ENCODE data around the gene LCN9. TPM values are rescaled to one million over a fixed set of nuclear protein-coding genes. Genes with fewer than 3 reads are reported as not detected.
A peak's percentile ranks its signal among the peaks of the same experiment; 100 is the strongest.

Gene LCN9
- total RNA-seq, 4 donors from 2014 or later: not detected

DNA sequence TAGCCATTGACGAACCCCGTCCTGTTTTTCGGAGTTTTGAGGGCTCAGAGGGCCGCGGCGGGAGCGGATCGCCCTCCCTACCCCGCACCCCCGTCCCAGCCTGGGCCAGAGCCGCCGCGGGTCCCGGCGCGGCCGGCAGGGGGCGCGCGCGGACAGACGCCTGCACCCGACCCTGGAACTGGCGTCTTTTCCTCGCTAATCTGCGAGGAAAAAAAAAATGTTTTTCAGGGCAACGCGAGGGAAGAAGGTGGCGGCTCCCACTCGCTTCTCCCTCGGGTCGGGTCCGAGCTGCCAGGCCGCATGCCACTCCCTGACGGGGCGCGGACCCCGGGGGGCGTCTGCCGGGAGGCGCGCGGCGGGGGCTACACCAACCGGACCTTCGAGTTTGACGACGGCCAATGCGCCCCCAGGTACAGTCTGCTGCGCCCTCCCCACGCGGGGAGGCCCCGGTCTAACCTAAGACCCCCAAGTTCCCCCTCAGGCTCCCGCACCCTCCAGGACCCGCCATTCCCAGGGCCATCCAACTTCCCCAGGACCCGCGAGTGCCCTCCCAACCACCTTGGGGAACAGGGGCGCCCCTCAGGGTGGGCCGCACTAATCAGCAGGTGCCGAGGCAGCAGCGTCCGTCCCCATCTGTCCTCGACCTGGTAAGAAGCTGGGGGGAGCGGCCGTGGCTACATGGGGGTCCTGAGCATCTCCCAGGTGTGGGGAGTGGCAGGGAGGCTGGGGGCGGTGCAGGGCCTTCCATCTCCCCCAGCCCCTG lies 39.0 kb downstream of the LCN9 start, which contains the start of gene KCNT1:
Gene KCNT1 (plus strand): TSS at position 227 of the 763 bp plus-strand sequence. CDS start 74 bp downstream, at position 301.
- Histone ChIP-seq H3K4me3 (replicated peaks in 1 of 3) (no peak within 1 kb of the TSS), H3K9me3 (no peaks in the 10 kb centered on the region), H3K27me3 (no peaks in the 10 kb centered on the region), H3K36me3 (no peaks in the 10 kb centered on the region), H3K4me1 (peaks cover 4 to 12% of the 10 kb centered on the region in 2 donors), H3K27ac (no peak within 1 kb of the TSS)
- peak; percentile 38 to 49 for DNase-seq
- intact Hi-C loops (cut with DNase I): no loop called here
- TF ChIP-seq, protein P1, sequence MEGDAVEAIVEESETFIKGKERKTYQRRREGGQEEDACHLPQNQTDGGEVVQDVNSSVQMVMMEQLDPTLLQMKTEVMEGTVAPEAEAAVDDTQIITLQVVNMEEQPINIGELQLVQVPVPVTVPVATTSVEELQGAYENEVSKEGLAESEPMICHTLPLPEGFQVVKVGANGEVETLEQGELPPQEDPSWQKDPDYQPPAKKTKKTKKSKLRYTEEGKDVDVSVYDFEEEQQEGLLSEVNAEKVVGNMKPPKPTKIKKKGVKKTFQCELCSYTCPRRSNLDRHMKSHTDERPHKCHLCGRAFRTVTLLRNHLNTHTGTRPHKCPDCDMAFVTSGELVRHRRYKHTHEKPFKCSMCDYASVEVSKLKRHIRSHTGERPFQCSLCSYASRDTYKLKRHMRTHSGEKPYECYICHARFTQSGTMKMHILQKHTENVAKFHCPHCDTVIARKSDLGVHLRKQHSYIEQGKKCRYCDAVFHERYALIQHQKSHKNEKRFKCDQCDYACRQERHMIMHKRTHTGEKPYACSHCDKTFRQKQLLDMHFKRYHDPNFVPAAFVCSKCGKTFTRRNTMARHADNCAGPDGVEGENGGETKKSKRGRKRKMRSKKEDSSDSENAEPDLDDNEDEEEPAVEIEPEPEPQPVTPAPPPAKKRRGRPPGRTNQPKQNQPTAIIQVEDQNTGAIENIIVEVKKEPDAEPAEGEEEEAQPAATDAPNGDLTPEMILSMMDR (IDR thresholded peaks at IDR 0.05): peak in 5 of 6 experiments; percentile 69 to 99 (median 87)
- no peak for TF ChIP-seq POLR2A (IDR thresholded peaks at IDR 0.05)
- 6 to 17% methylated on average over 25 to 26 of the region's 66 CpGs for WGBS, 2 donors

DNA sequence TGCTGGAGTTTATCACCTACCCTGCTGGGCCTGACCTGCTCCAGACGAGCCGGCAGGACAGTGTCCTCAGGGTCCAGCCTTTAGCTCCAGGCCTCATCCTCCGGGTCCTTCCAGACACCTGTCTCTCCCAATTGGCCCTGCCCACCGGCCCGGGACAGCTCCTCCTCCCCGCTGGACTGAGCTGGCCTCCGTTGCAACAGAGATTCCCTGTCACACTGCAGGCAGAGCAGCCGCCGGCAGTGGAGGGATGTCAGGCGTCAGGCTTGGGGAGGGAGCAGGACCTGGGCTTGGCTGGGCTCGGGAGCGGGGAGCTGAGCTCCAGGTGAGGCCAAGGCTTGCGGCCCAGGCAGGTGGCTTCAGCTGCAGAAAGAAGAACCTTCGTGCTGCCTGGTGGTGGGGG lies 40.6 kb downstream of the LCN9 start:
- Histone ChIP-seq H3K9me3 (no peaks in the 10 kb centered on the region), H3K4me3 (replicated peaks in 1 of 3) (no peak overlapping the region), H3K27me3 (no peaks in the 10 kb centered on the region), H3K27ac (no peak overlapping the region), H3K4me1 (peaks cover 4 to 12% of the 10 kb centered on the region in 2 donors), H3K36me3 (no peaks in the 10 kb centered on the region)
- no peak for DNase-seq
- no peak for TF ChIP-seq POLR2A (IDR thresholded peaks at IDR 0.05)
- TF ChIP-seq, protein P1 (IDR thresholded peaks at IDR 0.05): no peak
- WGBS, 2 donors: 20 to 43% methylated on average over 4 to 13 of the region's 14 CpGs
- intact Hi-C loops (cut with DNase I): no loop called here

DNA sequence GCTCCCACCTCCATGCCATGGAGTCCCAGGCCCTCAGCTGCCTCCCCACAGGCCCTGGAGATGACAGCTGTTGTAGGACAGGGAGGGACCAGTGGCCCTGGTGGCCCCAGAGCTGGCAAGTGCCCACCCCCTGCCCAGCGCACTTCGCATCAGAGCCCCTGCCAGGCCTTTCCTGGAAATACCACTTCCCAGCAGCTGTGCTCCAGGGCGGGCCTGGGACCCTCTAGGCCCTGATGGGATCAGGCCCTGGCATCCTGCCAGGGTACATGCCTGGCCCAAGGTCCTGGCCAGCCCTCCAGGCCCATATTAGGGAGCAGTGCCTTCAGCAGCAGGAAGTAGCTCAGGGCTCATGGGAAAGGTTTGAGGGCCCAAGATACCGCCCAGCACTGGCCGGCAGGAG lies 41.4 kb downstream of the LCN9 start:
- Histone ChIP-seq H3K4me3 (replicated peaks in 1 of 3) (no peak overlapping the region), H3K27me3 (no peaks in the 10 kb centered on the region), H3K36me3 (no peaks in the 10 kb centered on the region), H3K4me1 (peaks cover 4 to 12% of the 10 kb centered on the region in 2 donors), H3K9me3 (no peaks in the 10 kb centered on the region), H3K27ac (no peak overlapping the region)
- WGBS, 2 donors: 80% methylated on average over 3 of the region's 5 CpGs; no CpG with 5 or more reads in 1 of the 2 donors
- DNase-seq: no peak
- intact Hi-C loops (cut with DNase I): no loop called here
- TF ChIP-seq, protein P1 (IDR thresholded peaks at IDR 0.05): no peak
- TF ChIP-seq POLR2A (IDR thresholded peaks at IDR 0.05): no peak

DNA sequence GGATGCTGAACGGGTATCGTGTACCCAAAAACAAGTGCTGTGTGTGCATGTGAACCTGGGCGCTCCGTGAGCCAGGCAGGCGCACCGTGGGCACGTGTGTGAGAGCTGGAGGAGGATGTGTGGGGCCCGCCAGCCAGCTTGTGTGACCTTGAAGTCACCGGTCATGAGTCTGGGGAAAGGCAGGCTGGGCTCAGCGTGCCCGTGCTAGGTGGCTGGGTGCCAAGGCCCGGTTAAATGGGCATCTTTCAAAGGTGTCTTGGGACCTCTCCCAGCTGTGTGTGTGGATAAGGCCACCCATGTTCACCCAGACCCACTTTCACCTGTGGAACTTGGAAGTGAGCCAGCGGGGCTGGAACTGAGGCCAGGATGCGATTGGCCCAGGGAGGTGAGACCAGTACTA lies 42.3 kb downstream of the LCN9 start:
- Histone ChIP-seq H3K4me1 (peaks cover 4 to 12% of the 10 kb centered on the region in 2 donors), H3K27ac (no peak overlapping the region), H3K27me3 (no peaks in the 10 kb centered on the region), H3K4me3 (replicated peaks in 1 of 3) (no peak overlapping the region), H3K9me3 (no peaks in the 10 kb centered on the region), H3K36me3 (no peaks in the 10 kb centered on the region)
- DNase-seq: no peak
- TF ChIP-seq, protein P1 (IDR thresholded peaks at IDR 0.05): no peak
- TF ChIP-seq POLR2A (IDR thresholded peaks at IDR 0.05): no peak
- 62 to 74% methylated on average over 11 to 13 of the region's 14 CpGs for whole genome bisulfite sequencing, 2 donors
- intact Hi-C loops (cut with DNase I): no loop called here

DNA sequence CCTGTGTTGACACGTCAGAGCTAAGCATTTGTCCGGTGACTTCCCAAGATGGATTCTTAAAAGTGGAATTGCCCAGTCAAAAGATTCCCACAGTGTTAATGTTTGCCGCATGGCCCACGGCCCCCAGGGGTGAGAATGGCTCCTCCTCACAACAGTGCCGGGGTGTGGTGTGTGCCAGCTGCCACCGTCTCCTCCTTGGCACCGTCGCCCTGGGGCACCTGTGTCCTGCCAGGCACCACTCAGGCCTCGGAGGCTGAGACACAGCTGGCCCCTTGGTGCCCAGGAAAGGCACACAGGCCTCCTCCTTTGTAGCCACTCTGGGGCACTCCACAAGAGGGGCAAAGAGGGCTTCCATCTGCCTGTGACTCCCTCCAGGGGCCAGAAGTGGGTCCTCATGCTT lies 43.2 kb downstream of the LCN9 start:
- Histone ChIP-seq H3K27me3 (no peaks in the 10 kb centered on the region), H3K36me3 (no peaks in the 10 kb centered on the region), H3K9me3 (no peaks in the 10 kb centered on the region), H3K4me3 (replicated peaks in 1 of 3) (no peak overlapping the region), H3K4me1 (peaks cover 4 to 12% of the 10 kb centered on the region in 2 donors), H3K27ac (no peak overlapping the region)
- DNase-seq: no peak
- TF ChIP-seq, protein P1 (IDR thresholded peaks at IDR 0.05): no peak
- no peak for TF ChIP-seq POLR2A (IDR thresholded peaks at IDR 0.05)
- intact Hi-C loops (cut with DNase I): no loop called here
- WGBS, 2 donors: 87 to 95% methylated on average over 6 to 9 of the region's 9 CpGs

All from thyroid gland (tissue), 4 donors.